NCI-H2196 treated with DMSO at 0.1 percent for 48 hours (cell line): ENCODE data around the gene GNL1.
"Not testable (repeated sequence)": the region's sequence is repeated elsewhere in the genome, so short reads cannot be mapped to it uniquely, and the experiment has no call there.

Experiments used
- DNase-seq: peaks from one replicate; lab custom pipeline; 2025; ENCODE audit not compliant: unreplicated experiment; lab: John Stamatoyannopoulos, UW

Gene GNL1

GRCh38 chr6:30500421-30501355 is 55.6 kb downstream of the GNL1 start:
- no peak for DNase-seq

GRCh38 chr6:30498705-30499104 is 57.6 kb downstream of the GNL1 start:
- DNase-seq, result not testable (repeated sequence)

GRCh38 chr6:30497714-30498113 is 58.6 kb downstream of the GNL1 start:
- DNase-seq, result no peak

GRCh38 chr6:30497261-30497599 is 59.1 kb downstream of the GNL1 start:
- DNase-seq, result not testable (repeated sequence)

- DNase-seq, result no peak
These were observed 60.3 kb downstream of the GNL1 start for GRCh38 chr6:30495993-30496392.

- DNase-seq, result not testable (repeated sequence)
These were observed 61.2 kb downstream of the GNL1 start for GRCh38 chr6:30495060-30495459.

GRCh38 chr6:30494291-30494861 is 61.9 kb downstream of the GNL1 start:
- no peak for DNase-seq

GRCh38 chr6:30493643-30494250 is 62.5 kb downstream of the GNL1 start:
- DNase-seq, result no peak

GRCh38 chr6:30491991-30492952 is 64.0 kb downstream of the GNL1 start:
- DNase-seq, result no peak
